Thyroid gland (tissue), 4 donors: ENCODE results near the gene COX6A1. TPM values are rescaled to one million over a fixed set of nuclear protein-coding genes. Genes with fewer than 3 reads are reported as not detected.

Experiments used
- DNase-seq, 2 donors: peaks; one replicate each; pipeline ENCODE4 v3.0.0-alpha.2; 2019
- H3K27ac ChIP-seq, 3 donors: fragments of 200-600 bp; sonication (generic); 1 replicate in 2 of 3; 2 replicates in 1 of 3; pipeline ENCODE4 v1.5.1; 2016 to 2019; ENCODE audit warnings: mild to moderate bottlenecking in 1 of 3, moderate library complexity in 1 of 3
- H3K27me3 ChIP-seq: fragments of 200-600 bp; sonication (generic); one replicate; pipeline ENCODE4 v1.5.1; 2019
- H3K36me3 ChIP-seq, 2 donors: fragments of 200-600 bp; sonication (generic); one replicate each; pipeline ENCODE4 v1.5.1; 2016 to 2019
- H3K4me1 ChIP-seq, 2 donors: fragments of 200-600 bp; sonication (generic); one replicate each; pipeline ENCODE4 v1.5.1; 2017 to 2019
- H3K4me3 ChIP-seq, 3 donors: fragments of 200-600 bp; sonication (generic); replicated peaks in 1 of 3; 1 replicate in 2 of 3; 2 replicates in 1 of 3; pipeline ENCODE4 v1.5.1; 2016; ENCODE audit warnings: mild to moderate bottlenecking in 1 of 3
- H3K9me3 ChIP-seq: fragments of 200-600 bp; sonication (generic); one replicate; pipeline ENCODE4 v1.5.1; 2017
- CTCF ChIP-seq, 6 experiments: fragments of 200-600 bp in 3 of 6; fragments of 450-650 bp in 3 of 6; sonication (generic) in 3 of 6; IDR thresholded peaks; one replicate each; pipeline ENCODE4 v1.5.1; 2016 to 2019; ENCODE audit warnings: antibody characterized with exemption in 6 of 6, mild to moderate bottlenecking in 2 of 6, inconsistent platforms in 1 of 6, moderate library complexity in 1 of 6
- POLR2A ChIP-seq, 2 donors: fragments of 450-650 bp; IDR thresholded peaks; one replicate each; pipeline ENCODE4 v1.6.1; 2017; ENCODE audit warnings: antibody characterized with exemption in 2 of 2, mild to moderate bottlenecking in 2 of 2, moderate library complexity in 1 of 2
- WGBS, 2 donors: methylation state at CpG; one replicate each; pipeline ENCODE4 v1.1.5; 2017; 5-methylcytosine and 5-hydroxymethylcytosine counted together
- intact Hi-C: fragments of 100-400 bp; cut with DNase I; formaldehyde crosslinking; loops from one replicate; pipeline ENCODE4 v1.15.1; 2023
- total RNA-seq, 4 donors: library from RNA; depleted of rRNA; stranded (reverse); fragments of >200 nt; gene quantifications; one replicate each; pipeline ENCODE4 v1.2.3, GENCODE V29; 2016

Gene COX6A1
- total RNA-seq, 4 donors from 2014 or later: 511 to 1,033 (median 687) TPM

GRCh38 chr12:120416490-120417216, 21.3 kb upstream of the COX6A1 start:
- no peak overlapping the region for H3K27ac ChIP-seq
- H3K4me1 ChIP-seq: no peaks in the 10 kb centered on the region
- no peak overlapping the region for H3K4me3 ChIP-seq
- no peak for TF ChIP-seq CTCF (IDR thresholded peaks at IDR 0.05)
- TF ChIP-seq POLR2A (IDR thresholded peaks at IDR 0.05): no peak
- no peaks in the 10 kb centered on the region for H3K36me3 ChIP-seq
- WGBS, 2 donors: 82 to 88% methylated on average over 7 of the region's 7 CpGs
- DNase-seq: no peak
- intact Hi-C loops: no loop called here
- no peaks in the 10 kb centered on the region for H3K27me3 ChIP-seq
- H3K9me3 ChIP-seq: no peaks in the 10 kb centered on the region

- 93 to 95% methylated on average over 4 of the region's 4 CpGs for WGBS, 2 donors
- H3K36me3 ChIP-seq: no peaks in the 10 kb centered on the region
- H3K4me1 ChIP-seq: no peaks in the 10 kb centered on the region
- H3K4me3 ChIP-seq: no peak overlapping the region
- H3K9me3 ChIP-seq: no peaks in the 10 kb centered on the region
- intact Hi-C loops: no loop called here
- TF ChIP-seq CTCF (IDR thresholded peaks at IDR 0.05) (no peak), POLR2A (IDR thresholded peaks at IDR 0.05) (no peak)
- H3K27me3 ChIP-seq: no peaks in the 10 kb centered on the region
- H3K27ac ChIP-seq: no peak overlapping the region
- no peak for DNase-seq
Measured at GRCh38 chr12:120417917-120418580, 19.9 kb upstream of the COX6A1 start.

DNA sequence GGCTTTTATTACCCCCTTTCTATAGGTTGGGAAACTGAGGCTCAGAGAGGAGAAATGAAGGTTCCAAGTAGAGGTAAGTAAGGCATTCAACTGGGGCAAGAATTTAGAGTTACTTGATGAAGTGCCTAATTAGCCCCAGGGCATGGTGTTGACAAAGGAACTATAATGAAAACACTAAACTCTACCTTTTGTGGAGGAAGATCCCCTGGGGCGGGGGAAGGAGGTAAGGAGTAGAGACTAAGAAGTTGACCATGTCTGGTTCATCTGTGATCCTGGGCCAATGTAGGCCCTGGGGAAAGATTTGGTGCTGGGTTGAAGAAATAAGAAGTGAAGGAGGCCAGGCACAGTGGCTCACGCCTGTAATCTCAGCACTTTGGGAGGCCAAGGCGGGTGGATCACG, 16.2 kb upstream of the COX6A1 start:
- Histone ChIP-seq H3K4me3 (no peak overlapping the region), H3K36me3 (no peaks in the 10 kb centered on the region), H3K4me1 (no peaks in the 10 kb centered on the region), H3K9me3 (no peaks in the 10 kb centered on the region), H3K27me3 (no peaks in the 10 kb centered on the region), H3K27ac (no peak overlapping the region)
- TF ChIP-seq POLR2A (IDR thresholded peaks at IDR 0.05): no peak
- no peak for TF ChIP-seq CTCF (IDR thresholded peaks at IDR 0.05)
- DNase-seq: no peak
- intact Hi-C loops: no loop called here
- 81 to 92% methylated on average over 4 of the region's 4 CpGs for WGBS, 2 donors

- no peak for TF ChIP-seq POLR2A (IDR thresholded peaks at IDR 0.05)
- no peak for TF ChIP-seq CTCF (IDR thresholded peaks at IDR 0.05)
- intact Hi-C loops: no loop called here
- WGBS, 2 donors: 68 to 79% methylated on average over 7 of the region's 7 CpGs
Measured at GRCh38 chr12:120422892-120423456, 14.9 kb upstream of the COX6A1 start.

DNA sequence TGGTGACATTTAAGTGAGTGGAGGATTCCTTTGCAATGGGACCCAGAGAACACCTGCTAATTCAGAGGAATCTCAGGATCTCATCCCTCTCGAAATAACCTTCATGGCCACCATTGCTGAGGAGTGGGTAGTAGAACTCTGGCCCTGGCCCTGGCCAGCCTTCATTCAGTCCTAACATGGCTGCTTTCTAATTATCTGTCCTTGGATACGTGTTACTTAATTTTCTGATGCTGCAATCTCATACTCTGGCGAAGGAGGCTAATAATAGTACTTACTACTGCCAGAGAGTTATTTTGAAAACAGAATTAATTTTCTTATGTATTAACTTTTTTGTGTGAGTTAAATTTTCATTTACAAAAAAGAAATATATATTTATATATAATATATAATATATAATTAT, 12.1 kb upstream of the COX6A1 start:
- intact Hi-C loops: no loop called here
- no peak overlapping the region for H3K27ac ChIP-seq
- no peaks in the 10 kb centered on the region for H3K4me1 ChIP-seq
- no peaks in the 10 kb centered on the region for H3K9me3 ChIP-seq
- no peaks in the 10 kb centered on the region for H3K27me3 ChIP-seq
- TF ChIP-seq POLR2A (IDR thresholded peaks at IDR 0.05) (no peak), CTCF (IDR thresholded peaks at IDR 0.05) (no peak)
- H3K36me3 ChIP-seq: no peaks in the 10 kb centered on the region
- DNase-seq: no peak
- 80 to 86% methylated on average over 3 of the region's 3 CpGs for WGBS, 2 donors
- H3K4me3 ChIP-seq: no peak overlapping the region

More at GRCh38 chr12:120422892-120423456, 14.9 kb upstream of the COX6A1 start:
- no peaks in the 10 kb centered on the region for H3K4me1 ChIP-seq
- H3K36me3 ChIP-seq: no peaks in the 10 kb centered on the region
- H3K27me3 ChIP-seq: no peaks in the 10 kb centered on the region
- no peak overlapping the region for H3K4me3 ChIP-seq
- no peak overlapping the region for H3K27ac ChIP-seq
- DNase-seq: no peak
- H3K9me3 ChIP-seq: no peaks in the 10 kb centered on the region
